ENCODE data around the gene FBXO44.

FBXO44 gene

GRCh38 chr1:11690397-11691301 is 36.0 kb downstream of the FBXO44 start:
- DNase-seq (ENCODE audit: low read depth, low spot score): peak; percentile 91

- no peak for DNase-seq (ENCODE audit: low read depth, low spot score)
Measured at GRCh38 chr1:11691302-11691914, 36.7 kb downstream of the FBXO44 start, which contains the start of gene DRAXIN. DRAXIN (plus strand) TSS chr1:11691710; CDS start chr1:11706259, 14,549 bp downstream.

- DNase-seq (ENCODE audit: low read depth, low spot score): peak; percentile 32
Measured at GRCh38 chr1:11691928-11692711, 37.4 kb downstream of the FBXO44 start.

GRCh38 chr1:11693024-11693590 is 38.4 kb downstream of the FBXO44 start:
- DNase-seq (ENCODE audit: low read depth, low spot score): peak; percentile 21

GRCh38 chr1:11693917-11694316 is 39.2 kb downstream of the FBXO44 start:
- no peak for DNase-seq (ENCODE audit: low read depth, low spot score)

- no peak for DNase-seq (ENCODE audit: low read depth, low spot score)
Measured at GRCh38 chr1:11695861-11696260, 41.2 kb downstream of the FBXO44 start.

GRCh38 chr1:11697188-11697892 is 42.7 kb downstream of the FBXO44 start:
- DNase-seq (ENCODE audit: low read depth, low spot score): no peak

- DNase-seq (ENCODE audit: low read depth, low spot score): no peak
Measured at GRCh38 chr1:11697893-11698210, 43.2 kb downstream of the FBXO44 start.

GRCh38 chr1:11700601-11701467 is 46.2 kb downstream of the FBXO44 start:
- no peak for DNase-seq (ENCODE audit: low read depth, low spot score)

GRCh38 chr1:11701551-11701961 is 46.9 kb downstream of the FBXO44 start:
- DNase-seq (ENCODE audit: low read depth, low spot score): peak; percentile 75

GRCh38 chr1:11701981-11702803 is 47.5 kb downstream of the FBXO44 start:
- no peak for DNase-seq (ENCODE audit: low read depth, low spot score)

- DNase-seq (ENCODE audit: low read depth, low spot score): no peak
Measured at GRCh38 chr1:11703357-11704193, 48.9 kb downstream of the FBXO44 start.

GRCh38 chr1:11704194-11704529 is 49.5 kb downstream of the FBXO44 start:
- DNase-seq (ENCODE audit: low read depth, low spot score): peak; percentile 87

- no peak for DNase-seq (ENCODE audit: low read depth, low spot score)
Measured at GRCh38 chr1:11704691-11705475, 50.2 kb downstream of the FBXO44 start.

GRCh38 chr1:11705596-11705995 is 50.9 kb downstream of the FBXO44 start:
- DNase-seq (ENCODE audit: low read depth, low spot score): no peak

- DNase-seq (ENCODE audit: low read depth, low spot score): no peak
Measured at GRCh38 chr1:11706292-11706691, 51.6 kb downstream of the FBXO44 start.

GRCh38 chr1:11707621-11708276 is 53.1 kb downstream of the FBXO44 start:
- no peak for DNase-seq (ENCODE audit: low read depth, low spot score)

Measured in ELF-1 (cell line).